NCI-H526 treated with DMSO at 0.1 percent for 48 hours (cell line): ENCODE data around the gene VPS26B.
"Not testable (repeated sequence)": the region's sequence is repeated elsewhere in the genome, so short reads cannot be mapped to it uniquely, and the experiment has no call there.

Experiments
- DNase-seq: peaks from one replicate; lab custom pipeline; 2025; lab: John Stamatoyannopoulos, UW

VPS26B gene

DNA sequence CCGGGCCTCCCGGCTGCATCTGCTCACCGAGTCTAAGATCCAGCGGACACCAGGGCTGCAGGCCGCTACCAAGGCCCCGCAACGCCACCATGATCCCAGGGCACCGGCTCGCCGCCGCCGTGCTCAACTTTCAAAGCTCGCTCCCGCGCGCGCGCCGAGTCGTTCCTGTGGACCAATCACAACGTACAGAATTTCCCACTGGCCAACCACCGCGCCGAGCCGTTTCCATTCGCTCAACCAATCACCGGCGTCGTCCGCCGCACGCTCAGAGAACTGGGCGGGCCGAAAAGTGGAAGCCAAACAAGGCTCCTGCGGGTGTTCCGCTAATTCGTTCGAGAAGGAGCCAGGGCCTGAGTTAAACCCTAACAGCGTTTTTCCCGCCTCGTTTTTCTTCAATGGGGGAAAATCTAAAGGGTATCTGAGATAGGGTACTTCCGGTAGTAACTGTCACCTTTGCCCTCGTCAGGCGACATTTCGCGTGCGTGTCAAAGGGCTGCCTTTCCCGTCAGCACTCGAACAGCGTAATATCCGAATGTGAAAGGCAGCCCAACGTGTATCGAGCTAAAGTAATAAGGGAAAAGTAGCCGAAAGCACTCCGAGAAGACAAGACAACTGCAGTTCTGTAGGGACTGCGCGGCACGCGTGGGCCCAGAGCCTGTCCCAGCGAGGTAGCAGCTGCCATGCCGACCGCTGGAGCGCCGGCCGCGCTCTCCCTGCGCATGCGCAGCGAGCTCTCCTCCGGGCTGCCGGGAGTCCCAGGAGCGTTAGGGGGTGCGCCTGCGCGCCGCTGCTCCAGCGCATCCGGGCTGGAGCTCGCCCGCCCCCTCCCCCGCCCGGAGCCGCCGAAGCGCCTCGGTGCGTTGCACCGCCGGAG, at the start of gene VPS26B, which contains the start of gene NCAPD3:
Gene VPS26B, plus strand, starts transcription at position 836 of the 874 bp plus-strand sequence. CDS start 452 bp downstream, outside the sequence.
Gene NCAPD3, minus strand, starts transcription at position 132 of the 874 bp plus-strand sequence. Its CDS starts 41 bp downstream, at position 91.
- DNase-seq, result peak; percentile 100

DNA sequence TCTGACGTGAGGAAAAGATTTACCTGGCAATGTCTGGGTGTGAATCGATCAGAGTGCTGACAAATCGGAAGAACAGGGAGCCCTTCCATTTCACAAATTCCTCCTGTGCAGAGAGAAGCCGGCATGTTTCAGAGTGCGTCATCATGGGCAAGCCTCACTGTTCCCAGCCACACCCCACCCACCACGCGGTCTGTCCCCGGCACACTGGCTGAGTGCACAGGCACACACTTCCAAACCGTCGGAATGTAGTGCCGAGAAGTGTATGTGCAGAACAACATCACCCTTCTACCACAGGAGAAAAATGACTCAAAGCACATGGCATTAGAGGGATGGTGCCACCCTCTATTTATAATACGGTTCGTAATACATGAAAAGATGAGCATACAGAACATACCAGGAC, 48.2 kb upstream of the VPS26B start:
- no peak for DNase-seq

DNA sequence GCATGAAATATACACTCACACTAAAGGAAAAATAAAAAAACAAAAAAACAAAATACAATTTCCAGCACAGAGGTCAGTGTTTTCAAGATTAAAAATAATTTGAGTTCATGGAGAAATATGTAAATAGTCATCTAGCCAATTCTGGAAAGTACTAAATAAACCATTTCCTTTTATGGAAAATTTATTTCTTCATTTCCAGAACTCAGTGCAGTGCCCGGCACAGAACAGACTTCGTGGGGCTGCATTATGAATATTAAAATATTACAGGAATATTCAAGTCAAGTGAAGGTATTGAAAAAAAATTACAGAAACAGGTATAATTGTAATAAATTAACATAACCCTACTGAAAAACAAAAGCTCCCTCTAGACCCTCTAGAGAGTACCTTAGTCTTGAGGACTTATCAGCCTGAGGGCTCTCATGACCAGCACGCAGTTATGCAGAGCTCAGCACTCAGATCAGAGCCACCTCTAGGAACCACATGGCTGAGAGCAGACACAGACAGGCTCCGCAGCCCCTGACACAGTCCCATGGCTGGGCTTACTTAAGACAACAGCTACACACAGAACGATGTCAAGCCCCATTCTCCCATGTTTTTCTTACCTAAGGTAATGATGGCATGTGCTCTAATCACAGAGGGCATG, 46.3 kb upstream of the VPS26B start:
- DNase-seq, result no peak

DNA sequence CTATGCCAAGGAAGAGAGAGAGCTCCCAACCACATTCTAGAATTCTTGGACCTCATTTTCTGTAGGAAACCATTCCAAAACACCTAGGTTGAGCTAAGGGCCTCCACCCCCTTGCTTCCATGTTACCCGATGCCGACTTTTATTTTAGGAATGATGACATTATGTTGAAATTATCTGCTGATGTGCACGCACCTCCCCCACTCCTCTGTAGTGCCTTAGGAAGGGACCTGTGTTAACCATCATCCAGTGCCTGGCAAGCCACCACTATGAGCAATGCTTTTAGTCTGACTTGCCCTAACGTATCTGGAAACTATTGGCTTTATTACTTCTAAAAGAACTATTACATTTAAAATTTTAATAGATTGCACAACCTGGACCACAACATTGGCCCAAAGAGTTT, 42.8 kb upstream of the VPS26B start:
- DNase-seq, result no peak

DNA sequence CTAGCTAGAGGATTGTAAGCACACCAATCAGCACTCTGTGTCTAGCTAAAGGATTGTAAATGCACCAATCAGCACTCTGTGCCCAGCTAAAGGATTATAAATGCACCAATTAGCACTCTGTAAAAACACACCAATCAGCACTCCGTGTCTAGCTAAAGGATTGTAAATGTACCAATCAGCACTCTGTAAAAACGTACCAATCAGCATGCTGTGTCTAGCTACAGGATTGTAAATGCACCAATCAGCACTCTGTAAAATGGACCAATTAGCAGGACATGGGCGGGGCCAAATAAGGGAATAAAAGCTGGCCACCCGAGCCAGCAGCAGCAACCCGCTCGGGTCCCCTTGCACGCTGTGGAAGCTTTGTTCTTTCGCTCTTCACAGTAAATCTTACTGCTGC, 36.4 kb upstream of the VPS26B start:
- not testable (repeated sequence) for DNase-seq

DNA sequence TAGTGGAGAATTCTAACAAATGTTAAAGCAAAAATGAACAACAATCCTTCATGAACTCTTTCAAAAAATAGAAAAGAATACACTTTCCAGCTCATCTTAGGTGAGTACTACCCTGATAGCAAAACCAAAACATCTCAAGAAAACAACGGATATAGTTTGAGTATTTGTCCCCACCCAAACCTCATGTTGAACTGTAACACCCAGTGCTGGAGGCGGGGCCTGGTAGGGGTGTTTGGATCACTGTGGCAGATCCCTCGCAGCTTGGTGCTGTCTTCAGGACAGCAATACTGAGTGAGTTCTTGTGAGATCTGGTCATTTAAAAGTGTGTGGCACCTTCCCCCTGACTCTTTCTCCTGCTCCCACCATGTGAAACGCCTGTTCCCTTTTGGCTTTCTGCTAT, 27.7 kb upstream of the VPS26B start:
- DNase-seq, result no peak

DNA sequence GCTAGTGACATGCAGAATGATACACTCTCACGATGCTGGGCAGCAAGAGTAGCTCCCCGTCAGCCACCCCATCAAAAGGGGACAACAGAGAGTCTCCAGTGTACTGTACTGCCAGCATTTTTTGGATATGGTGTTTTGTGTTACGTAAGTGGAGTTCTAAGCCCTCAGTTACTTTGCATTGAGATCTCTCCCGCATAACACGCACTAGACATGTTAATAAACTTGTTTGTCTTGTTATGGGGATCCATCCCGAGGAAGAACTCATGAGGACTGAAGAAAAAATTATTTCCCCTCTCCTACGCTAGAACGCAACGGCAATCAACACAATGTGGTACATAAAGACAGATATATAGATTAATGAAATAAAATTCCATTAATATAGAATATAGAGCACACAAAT, 24.9 kb upstream of the VPS26B start:
- no peak for DNase-seq

DNA sequence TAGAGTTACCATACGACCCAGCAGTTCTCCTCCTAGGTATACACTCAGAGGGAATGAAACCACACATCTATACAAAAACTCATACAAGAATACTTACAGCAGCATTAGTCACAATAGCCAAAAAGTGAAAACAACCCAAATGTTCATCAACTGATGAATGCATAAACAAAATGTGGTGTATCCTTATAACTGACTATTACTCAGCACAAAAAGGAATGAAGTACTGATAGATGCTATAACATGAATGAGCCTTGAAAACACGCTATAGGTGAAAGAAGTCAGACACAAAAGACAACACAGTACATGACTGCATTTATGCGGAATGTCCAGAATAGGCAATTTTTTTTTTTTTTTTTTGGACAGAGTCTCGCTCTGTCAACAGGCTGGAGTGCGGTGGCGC, 23.8 kb upstream of the VPS26B start:
- DNase-seq, result no peak

DNA sequence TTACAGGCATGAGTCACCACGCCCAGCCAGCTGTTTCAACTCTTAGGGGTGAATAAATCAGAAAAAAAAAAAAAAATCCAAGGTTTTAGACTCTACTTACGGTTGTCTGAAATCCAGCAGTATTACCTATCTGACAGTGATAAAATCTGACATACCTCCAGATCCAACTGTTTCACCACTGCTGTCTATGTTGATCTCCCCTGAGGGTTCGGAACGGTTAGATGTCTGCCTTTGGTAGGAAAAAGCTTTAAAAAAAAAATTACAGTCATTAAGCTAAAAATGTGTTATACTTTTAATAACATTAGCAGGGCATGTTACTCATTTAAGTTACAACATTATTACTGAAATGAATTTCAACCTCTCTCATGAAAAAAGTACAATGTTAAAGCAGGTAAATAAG, 21.8 kb upstream of the VPS26B start:
- DNase-seq, result no peak

DNA sequence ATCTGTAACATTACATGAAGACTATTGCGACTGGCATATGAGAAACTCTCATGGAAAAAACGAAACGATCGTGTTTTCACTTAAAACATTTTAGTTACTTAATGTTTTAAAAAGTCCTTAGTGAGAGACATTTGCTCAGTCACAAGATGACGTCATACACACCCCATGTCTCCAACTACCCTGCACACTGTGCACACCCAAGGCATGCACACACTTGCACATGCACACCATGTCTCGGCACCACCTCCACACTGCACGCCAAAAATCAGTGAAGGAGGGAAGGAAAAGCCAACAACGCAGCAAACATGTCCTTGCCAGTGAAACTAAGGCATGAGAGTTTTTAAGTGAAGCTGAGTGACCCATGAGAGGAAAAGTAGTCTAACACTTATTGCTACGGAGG, 18.7 kb upstream of the VPS26B start:
- no peak for DNase-seq

DNA sequence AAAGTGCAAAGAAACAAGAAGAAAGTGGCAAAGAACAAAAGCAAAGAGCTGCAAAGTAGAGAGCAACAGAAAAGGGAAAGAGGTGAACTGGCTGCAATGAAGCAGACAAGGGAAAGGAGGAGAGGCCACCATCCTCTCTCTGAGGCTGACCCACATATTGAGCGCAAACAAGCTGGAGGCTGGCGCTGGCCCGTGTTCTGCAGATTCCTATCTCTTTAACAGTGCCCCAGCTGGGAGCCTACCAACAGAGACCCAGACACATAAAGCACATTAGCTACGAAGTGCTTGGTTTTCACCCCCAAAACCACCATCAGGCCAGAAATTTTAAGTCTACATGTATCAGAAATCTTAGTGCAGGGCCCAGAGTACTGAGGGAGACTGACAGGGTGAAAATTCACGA, 18.3 kb upstream of the VPS26B start:
- DNase-seq, result no peak

DNA sequence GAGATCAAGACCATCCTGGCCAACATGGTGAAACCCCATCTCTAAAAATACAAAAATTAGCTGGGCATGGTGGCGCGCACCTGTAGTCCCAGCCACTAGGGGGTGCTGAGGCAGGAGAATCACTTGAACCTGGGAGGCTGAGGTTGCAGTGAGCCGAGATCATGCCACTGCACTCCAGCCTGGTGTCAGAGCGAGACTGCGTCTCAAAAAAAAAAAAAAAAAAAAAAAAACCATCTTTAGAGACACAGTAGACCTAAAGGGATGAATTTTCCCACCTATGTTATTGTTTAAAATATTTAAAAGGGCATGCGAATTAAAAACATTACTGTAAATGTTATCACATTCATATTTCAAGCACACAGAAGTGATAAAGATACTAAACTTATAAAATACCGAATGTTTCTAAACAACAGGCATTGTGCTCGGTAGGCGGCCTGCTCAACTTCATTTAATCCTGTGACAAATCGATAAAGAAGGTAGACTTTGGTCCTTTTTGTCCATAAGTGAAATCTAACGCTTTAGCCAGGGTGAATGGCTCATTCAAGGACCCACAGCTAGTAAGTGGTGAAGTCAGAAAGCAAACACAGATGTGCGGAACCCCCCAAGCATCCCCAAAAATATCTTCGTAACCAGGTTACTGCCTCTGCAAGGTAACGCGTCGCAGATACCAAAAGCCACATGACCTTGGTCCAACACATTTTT, 16.8 kb upstream of the VPS26B start:
- DNase-seq, result no peak

DNA sequence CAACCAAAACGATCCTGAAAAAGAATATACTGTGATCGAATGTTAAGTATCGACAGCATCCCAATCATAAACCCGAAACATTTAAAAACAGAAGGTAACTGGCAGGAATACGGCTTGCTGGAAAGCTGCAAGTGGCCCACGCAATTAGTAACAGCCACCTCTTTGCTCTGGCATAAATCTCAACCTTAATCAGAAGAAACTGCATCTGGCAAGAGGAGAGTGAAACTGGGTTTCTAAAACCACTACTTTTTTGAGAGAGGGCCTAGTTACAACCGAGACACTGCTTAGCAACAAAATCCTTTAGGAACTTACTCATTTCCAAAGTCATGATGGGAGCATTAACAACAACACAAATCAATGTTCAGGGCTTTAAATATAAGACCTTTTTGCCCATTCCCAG, 8.6 kb upstream of the VPS26B start:
- DNase-seq, result no peak

DNA sequence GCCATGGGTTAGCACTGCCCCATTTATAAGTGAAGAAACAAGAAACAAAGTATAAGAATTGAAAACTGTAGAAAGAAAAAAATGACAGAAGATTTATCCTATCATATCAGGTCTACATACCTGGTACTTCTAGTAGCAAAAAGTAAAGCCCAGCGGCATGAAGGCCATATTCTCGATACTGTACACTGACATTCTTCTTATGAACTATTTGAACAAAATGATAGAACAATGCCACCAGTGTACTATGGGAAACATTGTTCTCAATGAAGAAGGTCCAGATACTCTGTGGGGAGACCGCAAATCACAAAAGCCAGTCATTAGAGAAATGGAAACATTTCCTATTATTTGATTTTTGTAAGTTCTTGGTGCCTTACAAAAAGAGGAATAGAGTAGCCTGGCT, 7.7 kb upstream of the VPS26B start:
- DNase-seq, result no peak

DNA sequence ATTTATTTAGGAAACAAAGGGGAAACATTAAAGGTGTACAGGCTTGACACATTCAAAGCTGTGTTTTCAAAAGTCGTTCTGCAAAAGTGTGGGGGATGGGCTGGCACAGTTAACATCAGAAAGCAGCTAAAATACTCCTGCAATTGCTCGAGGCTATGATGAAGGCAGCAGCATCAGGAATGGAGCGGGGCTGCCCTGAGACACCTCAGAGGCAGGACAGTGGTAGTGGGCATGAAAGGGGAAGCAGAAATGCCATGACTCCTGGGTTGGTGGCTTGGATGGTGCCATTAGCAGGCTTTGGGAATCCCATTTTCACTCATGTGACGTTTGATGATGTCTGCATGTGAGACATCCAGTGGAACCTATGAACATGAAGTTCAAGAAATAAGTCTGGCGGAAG, 1.4 kb upstream of the VPS26B start:
- no peak for DNase-seq

DNA sequence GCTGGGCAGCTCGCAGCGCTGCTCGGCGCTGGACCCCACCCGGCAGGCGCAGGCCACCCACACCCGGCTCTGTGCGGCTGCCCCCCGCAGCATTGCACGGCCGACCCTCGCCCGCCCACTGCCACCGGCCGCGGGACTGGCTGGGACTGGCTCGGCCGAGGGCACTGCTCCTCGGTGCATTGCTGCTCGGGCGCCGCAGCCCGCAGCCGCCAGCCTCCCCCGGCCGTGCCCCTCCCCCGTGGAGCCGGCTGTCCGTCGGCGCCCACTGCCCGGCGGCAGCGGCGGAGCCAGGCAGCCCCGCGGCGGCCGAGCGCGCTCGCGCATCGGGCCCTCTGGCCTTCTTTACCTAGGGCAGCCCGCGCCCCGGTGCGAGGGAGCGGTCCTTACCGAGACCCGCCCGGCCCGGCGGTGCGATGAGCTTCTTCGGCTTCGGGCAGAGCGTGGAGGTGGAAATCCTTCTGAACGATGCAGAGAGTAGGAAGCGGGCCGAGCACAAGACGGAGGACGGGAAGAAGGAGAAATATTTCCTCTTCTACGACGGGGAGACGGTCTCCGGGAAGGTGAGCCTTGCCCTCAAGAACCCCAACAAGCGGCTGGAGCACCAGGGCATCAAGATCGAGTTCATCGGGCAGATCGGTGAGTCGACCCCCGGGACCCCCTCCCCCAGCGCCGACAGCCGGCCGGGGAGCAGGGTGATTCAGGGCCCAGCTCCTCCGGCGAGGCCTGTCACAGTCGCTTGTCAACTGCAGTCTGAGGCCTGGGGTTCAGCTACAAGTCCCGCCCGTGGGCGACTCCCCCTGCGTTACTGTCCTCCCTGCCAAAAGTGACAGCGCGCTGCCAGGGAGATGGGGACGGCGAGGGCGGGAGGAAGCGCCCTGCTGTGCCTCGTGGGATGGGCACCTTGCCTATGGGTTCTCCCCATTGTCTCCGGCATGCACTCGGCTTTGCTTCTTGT, 516 bp downstream of the VPS26B start:
- peak; percentile 81 for DNase-seq

DNA sequence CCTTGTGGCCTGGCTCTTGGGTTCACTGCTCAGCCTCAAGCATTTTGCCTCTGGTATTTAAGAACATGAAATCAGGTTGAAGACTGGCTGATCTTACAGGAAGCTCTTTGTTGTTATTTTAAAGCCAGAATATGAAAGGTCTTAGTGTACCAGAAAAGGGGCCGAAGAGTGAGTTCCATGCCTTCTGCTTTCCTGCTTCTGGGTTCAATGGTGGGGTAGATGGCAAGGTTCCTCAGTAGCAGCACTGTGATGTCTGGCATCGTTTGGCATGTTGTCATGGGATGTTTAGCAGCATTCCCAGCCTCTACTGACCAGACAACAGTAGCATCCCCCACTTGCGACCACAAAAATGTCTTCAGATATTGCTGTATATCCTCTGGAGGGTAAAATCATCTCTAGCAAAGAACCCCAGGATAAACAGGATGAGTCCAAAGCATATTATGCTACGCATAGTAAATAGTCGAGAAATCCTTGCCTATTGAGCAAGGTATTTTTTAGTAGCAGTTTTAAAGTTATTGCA, 2.4 kb downstream of the VPS26B start:
- DNase-seq, result no peak

DNA sequence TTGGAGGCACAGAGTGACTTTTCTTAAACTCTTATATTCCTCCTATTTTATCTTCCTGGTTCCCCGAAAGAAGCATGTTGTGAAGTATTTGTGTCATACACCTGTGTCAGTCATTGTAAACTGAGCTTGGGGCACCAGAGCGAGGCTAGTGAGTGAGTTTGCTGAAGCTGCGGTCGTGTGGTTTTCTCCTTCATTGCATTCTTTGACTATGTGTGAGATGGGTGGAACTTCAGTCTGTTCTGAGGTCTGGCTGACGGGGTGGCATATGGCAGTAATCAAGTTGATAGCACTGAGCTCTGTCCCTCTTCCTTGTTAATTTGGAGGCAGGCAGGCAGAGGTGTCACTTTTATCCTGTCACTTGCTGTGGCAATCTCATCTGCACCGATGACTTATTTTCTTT, 4.2 kb downstream of the VPS26B start:
- no peak for DNase-seq

DNA sequence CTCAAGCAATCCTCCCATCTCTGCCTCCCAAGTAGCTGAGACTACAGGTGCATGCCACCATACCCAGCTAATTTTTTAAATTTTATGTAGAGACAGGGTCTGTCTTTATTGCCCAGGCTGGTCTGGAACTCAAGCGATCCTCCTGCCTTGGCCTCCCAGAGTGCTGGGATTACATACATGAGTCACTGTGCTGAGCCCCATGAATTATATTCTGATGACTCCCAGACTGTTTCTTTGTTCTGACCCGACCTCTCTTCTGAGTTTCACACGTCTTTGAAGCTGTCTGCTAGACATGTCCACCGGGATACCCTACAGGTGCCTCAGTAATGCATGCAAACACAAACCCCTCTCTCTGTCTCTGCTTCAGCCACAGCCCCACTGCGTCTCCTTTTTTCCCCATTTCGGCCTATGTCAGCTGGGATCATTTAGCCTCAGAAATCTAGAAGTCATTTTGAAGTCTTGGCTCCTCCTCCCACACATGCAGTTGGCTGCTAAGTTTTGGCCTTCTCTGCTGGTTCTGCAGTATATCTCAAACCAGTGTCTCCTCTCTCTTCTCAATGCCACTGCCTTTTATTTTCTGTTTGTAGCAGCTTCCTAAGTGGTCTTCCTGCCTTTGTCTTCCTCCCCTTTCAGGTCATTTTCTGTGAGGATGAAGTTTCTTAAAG, 4.8 kb downstream of the VPS26B start:
- DNase-seq, result no peak

DNA sequence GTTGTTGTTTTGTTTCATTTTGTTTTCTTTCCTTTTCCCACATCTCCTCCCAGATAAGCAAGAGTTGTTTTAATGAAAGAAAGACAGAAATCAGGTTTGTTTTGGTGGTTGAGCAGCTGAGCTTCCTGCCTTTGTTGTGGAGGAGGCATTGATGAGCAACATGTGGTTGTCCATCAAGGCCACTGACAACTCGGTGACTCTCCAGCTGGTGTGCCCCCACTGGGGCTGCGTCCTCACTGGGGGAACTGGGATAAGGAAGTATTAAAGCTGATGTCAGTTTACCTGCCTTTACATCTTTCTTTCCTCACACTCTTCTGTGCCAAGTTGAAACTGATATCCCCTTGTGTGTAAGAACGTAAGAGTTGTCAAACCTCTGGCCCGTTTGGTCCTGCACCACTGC, 5.9 kb downstream of the VPS26B start:
- DNase-seq, result no peak
